ENCODE measurements around the gene C1R. TPM values are rescaled to one million over a fixed set of nuclear protein-coding genes. Genes with fewer than 3 reads are reported as not detected.

The C1R gene
- total and polyA plus RNA-seq, 2 of the 8 experiments (the other 6 are each of a cell fraction or from before 2014, with no cell fraction given): 6.9 to 16.3 TPM

DNA sequence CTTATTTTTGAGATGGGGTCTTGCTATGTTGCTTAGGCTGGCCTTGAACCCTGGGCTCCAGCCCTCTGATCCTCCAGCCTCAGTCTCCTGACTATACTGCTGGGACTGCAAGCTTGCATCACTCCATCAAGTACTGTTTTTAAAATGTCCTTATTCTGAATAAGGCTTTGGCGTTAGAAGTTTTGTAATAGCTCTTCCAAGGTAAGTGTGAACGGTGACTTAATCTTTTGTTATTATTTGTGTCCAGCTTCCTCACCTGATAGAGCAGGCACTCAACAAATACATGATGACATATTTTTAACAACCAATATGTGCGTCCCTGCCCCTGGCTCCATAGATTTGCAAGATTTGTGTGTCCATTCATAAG lies 15.4 kb upstream of the C1R start:
- Histone ChIP-seq H3K4me3 (ENCODE audit: extremely low read depth in 1 of 4, insufficient read depth in 2 of 4, low read depth in 3 of 4, low read length in 4 of 4) (peak overlapping the region; percentile 63 to 80 (median 75)), H3K36me3 (ENCODE audit: control insufficient read depth in 2 of 4, insufficient read depth in 4 of 4, low read length in 3 of 4) (no peaks in the 10 kb centered on the region; a peak in 1 of 8 replicates), H3K23ac (ENCODE audit: insufficient read length) (no peak overlapping the region), H4K91ac (replicated peaks; ENCODE audit: insufficient read length, low read length) (peak overlapping the region; percentile 70), H3K27ac (ENCODE audit: low read depth, low read length) (no peak overlapping the region), H3K18ac (ENCODE audit: extremely low read depth, low read length) (no peak overlapping the region; the same call in 1 of the 2 replicates), H2BK12ac (ENCODE audit: low read depth, low read length) (no peak overlapping the region), H4K5ac (ENCODE audit: insufficient read length, low read depth, low read length) (peak overlapping the region; percentile 15), H3K23me2 (ENCODE audit: low read depth, low read length) (peaks cover 4% of the 10 kb centered on the region), H3K4ac (replicated peaks; ENCODE audit: insufficient read length, low read depth, low read length) (no peak overlapping the region), H3K9me3 (ENCODE audit: insufficient read depth in 2 of 2, low read depth in 1 of 2, low read length in 1 of 2) (peaks cover 0 to 3% of the 10 kb centered on the region in 2 experiments; a peak in 2 of 4 replicates), H2BK20ac (ENCODE audit: low read length) (no peak overlapping the region), H3K27me3 (replicated peaks in 1 of 4; ENCODE audit: control insufficient read depth in 3 of 4, extremely low read depth in 1 of 4, insufficient read depth in 3 of 4, low read length in 3 of 4) (no peaks in the 10 kb centered on the region), H3K4me1 (replicated peaks in 1 of 4; ENCODE audit: control insufficient read depth in 3 of 4, insufficient read depth in 4 of 4, low read length in 3 of 4) (0 out of 7 replicates have a peak, but pooled peaks cover 0 to 2% (median 0%) of the 10 kb centered on the region in 4 experiments), H4K8ac (ENCODE audit: extremely low read depth, insufficient read depth, low read length) (no peak overlapping the region), H3K56ac (replicated peaks; ENCODE audit: insufficient read length, low read depth, low read length) (no peak overlapping the region), H3K79me1 (ENCODE audit: low read depth, low read length) (no peaks in the 10 kb centered on the region), H2AFZ (ENCODE audit: low read length) (no peak overlapping the region), H3K14ac (ENCODE audit: insufficient read length) (no peak overlapping the region), H3K4me2 (ENCODE audit: insufficient read depth in 1 of 2, low read depth in 2 of 2, low read length in 2 of 2) (peak overlapping the region; percentile 78 to 84), H3K79me2 (ENCODE audit: control insufficient read depth in 1 of 2, insufficient read depth in 2 of 2, low read length in 2 of 2) (no peaks in the 10 kb centered on the region), H2AK5ac (ENCODE audit: low read depth, low read length) (no peak overlapping the region), H2BK15ac (ENCODE audit: low read length) (no peak overlapping the region), H4K20me1 (replicated peaks in 1 of 2; ENCODE audit: control insufficient read depth in 1 of 2, insufficient read depth in 2 of 2, low read length in 2 of 2) (peaks cover 0 to 1% of the 10 kb centered on the region in 2 experiments), H2BK120ac (replicated peaks; ENCODE audit: low read depth, low read length) (no peak overlapping the region), H2BK5ac (ENCODE audit: low read depth, low read length) (peak overlapping the region; percentile 53; the same call in 1 of the 2 replicates), H3K9ac (replicated peaks in 1 of 4; ENCODE audit: extremely low read depth in 1 of 4, low read depth in 3 of 4, low read length in 3 of 4) (peak overlapping the region in 2 of 4 experiments; percentile 69 to 70; a peak in 2 of 7 replicates)
- FAIRE-seq (no peak), DNase-seq (ENCODE audit: low read depth in 1 of 2, low spot score in 2 of 2) (no peak)
- ChIA-PET CTCF (ENCODE audit: partially characterized antibody) (interaction anchor here (0.7 to 4.2 kb wide), 29 partner anchors 8 to 534 kb away, joined by 3 to 51 read pairs (median 6); partner anchors contain the start of genes C12orf57, C1R, C1S and LPCAT3), POLR2A (ENCODE audit: partially characterized antibody) (interaction anchor here (0.7 to 4.9 kb wide), 19 partner anchors 8 to 241 kb away, joined by 3 to 42 read pairs (median 9); partner anchors contain the start of genes C12orf57, C1R, C1S and CLSTN3)
- WGBS, 2 experiments (ENCODE audit: extremely low coverage in 1 of 2, insufficient coverage in 1 of 2, insufficient read length in 1 of 2, insufficient replicate concordance in 2 of 2, low coverage in 1 of 2, low lambda C conversion rate in 2 of 2, missing lambda C conversion rate in 1 of 2): 72% methylated on average over 3 of the region's 3 CpGs; no CpG with 5 or more reads in 1 of the 2 experiments
- TF ChIP-seq, protein P1, sequence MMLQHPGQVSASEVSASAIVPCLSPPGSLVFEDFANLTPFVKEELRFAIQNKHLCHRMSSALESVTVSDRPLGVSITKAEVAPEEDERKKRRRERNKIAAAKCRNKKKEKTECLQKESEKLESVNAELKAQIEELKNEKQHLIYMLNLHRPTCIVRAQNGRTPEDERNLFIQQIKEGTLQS (IDR thresholded peaks at IDR 0.05; ENCODE audit: insufficient read depth, low read depth, low read length): no peak
- TF ChIP-seq SAP30 (IDR thresholded peaks at IDR 0.05; ENCODE audit: insufficient read depth, insufficient replicate concordance, low read length): no peak
